GM19467 (cell line): ENCODE measurements around the gene TYMS.
"Not testable (repeated sequence)": the region's sequence is repeated elsewhere in the genome, so short reads cannot be mapped to it uniquely, and the experiment has no call there.

Experiments used
- ATAC-seq: cut with Tn5 transposase; IDR thresholded peaks from one replicate; pipeline ENCODE4 v1.9.1; 2021; ENCODE audit warnings: mild to moderate bottlenecking, moderate library complexity; ENCODE audit not compliant: unreplicated experiment

The TYMS gene

DNA sequence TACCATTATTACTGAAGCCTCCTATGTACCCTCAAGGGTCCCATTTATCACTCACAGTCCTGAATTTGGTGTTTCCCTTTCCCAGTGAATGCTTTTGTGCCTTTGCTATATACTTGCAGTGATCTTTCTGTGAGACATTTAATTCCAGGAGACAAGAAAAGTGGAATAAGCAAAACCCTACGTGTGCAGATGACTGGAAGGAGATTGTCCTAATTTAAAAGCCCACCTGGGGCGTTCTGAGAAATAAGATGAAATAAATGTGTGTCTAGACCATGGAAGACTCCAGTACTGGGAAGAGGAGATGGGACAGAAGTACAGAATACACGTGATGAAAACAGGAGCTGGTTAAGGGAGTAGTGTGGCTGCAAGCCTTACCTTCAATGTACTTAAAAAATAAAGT lies 19.3 kb downstream of the TYMS start:
- ATAC-seq = no peak

DNA sequence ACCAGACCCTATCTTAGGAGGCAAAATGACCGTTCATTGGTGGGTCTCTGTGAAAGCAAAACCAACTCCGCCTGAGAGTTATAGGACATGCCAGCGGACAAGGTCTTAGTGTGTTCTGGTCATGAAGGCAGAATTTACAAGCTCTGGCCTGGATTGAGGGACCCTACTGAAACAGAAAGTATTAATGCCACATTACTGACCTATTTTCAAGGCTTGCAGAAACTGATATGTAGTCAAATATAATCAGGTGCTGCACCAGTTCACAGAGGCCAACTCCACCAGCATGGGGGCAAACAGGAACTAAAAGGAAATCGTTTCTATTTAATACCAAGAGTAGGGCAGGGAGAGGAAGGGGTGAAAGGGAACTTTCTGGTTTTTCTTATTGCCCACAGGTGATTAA lies 19.7 kb downstream of the TYMS start:
- ATAC-seq = no peak

DNA sequence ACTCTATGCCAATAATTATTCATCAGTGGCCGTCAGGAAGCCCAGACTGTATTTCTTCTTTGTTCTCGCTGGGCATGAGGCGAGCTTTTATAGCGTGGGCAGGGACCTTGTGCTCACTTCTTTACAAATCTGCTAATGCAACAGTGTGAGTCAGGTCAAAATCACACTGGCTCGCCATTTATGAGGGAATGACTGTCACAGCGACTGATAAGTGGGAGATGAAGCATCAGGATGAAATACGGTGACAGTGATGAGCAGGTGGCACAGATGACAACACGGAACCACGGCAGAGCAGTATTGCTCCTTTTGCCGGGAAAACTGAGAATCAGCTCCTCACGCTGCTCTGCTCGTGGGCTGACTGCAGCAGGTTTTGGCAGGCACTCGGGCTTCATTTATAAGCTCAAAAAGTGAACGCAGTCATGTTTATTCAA lies 20.5 kb downstream of the TYMS start:
- no peak for ATAC-seq

DNA sequence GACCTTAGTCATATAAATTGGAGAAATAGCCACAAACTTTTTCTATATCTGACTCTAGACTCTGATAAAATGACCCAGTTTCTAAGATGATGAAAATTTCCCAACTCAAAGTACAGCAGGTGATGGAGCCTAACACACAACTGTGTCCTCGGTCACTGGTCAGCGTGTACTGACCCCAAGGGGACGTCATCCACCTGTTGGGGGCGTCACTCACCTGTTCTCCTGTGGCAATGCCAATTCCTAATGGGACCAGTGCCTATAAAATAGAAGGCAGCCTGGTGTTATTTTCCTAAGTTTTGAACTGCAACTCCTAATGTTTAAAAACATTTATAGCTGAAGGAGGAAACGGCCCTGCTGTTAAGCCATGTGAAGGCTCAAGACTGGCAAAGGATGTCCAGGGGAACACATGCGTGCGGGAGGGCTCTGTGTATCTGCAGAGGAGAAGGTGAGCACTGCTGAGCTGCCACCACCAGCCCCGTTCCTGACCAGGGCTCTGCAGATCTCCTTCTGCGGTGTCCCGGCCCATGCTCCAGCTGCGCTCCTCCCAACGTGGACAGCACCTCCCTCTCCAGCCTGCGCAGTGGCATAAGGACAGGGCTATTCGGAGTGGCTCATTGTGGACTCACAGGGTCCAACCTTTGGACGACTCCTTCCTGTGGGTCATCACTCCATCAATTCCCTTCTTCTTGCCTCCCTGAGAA lies 21.2 kb downstream of the TYMS start:
- no peak for ATAC-seq

DNA sequence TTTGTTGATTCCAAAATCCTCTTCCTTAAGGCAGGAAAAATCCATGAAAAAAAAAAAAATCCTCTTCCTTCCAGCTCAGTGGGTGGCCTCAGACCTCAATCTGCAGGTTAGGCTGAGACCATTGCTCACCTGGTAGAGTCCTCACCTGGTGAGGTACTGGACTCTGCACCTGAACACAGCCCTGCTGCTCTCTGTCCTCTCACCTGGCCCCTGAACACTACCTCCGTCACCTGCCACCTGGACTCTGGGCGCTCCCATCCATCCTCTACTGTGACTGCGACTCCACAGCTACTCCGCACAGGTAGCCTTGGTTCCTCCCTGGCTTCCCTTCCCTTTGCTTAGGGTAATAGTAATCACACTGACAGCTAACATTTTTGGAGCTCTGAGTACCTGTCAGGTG lies 22.1 kb downstream of the TYMS start:
- ATAC-seq = no peak

DNA sequence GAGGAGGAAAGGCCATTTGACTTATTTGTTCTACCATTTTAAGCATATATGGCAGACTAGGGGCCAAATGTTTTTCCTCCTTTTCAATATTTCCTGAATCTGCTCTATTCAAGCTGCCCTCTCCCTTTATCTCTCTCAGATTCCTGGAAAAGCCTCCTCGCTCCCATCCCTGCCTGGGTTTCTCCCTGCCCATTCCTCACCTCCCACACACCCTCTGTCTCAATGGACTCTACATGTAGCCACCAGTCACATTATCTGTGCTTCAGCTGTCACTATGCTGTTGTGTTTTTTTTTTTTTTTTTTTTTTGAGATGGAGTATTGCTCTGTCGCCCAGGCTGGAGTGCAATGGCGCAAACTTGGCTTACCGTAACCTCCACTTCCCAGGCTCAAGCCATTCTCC lies 22.9 kb downstream of the TYMS start:
- ATAC-seq = no peak

DNA sequence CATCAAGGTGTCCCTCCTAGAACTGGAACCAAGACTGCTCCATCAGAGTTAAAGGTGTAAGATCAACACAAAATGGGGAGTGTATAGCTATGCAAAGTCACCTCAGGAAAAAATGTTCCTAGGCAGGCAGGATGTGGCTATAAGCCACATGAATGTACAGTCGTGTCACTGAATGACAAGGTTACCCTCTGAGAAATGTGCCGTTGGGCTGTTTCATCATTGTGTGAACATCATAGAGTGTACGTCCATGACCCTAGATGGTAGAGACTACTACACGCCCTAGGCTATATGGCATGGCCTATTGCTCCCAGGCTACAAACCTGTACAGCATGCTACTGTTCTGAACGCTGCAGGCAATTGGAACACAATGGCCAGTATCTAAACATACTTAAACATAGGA lies 24.5 kb downstream of the TYMS start:
- no peak for ATAC-seq

DNA sequence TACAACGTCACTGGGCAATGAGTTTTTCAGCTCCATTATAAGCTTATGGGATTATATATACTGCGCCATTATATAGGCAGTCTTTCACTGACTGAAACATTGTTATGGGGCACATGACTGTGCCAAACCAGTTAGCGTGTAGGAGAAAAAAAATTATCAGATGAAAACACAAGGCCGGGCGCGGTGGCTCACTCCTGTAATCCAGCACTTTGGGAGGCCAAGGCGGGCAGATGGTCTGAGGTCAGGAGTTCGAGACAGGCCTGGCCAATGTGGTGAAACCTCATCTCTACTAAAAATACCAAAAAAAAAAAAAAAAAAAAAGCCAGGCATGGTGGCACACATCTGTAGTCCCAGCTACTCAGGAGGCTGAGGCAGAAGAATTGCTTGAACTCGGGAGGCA lies 25.0 kb downstream of the TYMS start:
- not testable (repeated sequence) for ATAC-seq

DNA sequence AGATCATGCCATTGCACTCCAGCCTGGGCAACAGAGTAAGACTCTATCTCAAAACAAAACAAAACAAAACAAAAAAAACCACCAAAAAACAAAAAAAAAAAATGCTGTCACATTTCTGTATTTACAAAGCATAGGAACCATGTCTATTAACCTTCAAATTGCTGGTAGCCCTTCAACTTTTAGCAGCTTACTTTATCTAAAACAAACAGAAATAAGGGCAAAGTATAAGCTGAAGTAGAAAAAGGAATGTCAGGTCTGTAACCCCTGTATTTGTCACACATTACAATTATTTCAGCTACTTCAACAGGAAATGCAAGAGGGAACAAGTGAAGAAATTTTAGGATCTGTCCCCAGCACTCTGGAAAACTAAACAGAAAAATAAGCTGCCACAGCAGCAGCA lies 25.4 kb downstream of the TYMS start:
- ATAC-seq = no peak

DNA sequence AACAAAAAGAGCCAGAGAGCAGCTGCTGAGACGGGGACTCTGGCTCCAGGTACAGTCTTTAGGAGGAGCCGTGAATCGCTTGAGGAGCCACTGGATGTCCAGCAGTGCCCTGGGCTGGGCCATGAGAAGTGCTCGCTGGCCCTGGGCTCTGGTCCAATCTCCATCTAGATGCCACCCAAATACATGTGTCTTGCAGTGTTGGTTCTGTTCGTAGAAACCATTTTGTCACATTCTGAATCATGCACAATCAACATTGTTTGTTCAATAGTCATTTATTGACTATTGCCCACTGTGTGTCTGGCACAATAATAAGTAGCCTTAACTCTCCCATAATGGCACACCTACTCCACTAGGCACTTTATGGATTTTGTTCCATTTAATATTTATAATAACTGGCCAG lies 26.1 kb downstream of the TYMS start:
- ATAC-seq = no peak

DNA sequence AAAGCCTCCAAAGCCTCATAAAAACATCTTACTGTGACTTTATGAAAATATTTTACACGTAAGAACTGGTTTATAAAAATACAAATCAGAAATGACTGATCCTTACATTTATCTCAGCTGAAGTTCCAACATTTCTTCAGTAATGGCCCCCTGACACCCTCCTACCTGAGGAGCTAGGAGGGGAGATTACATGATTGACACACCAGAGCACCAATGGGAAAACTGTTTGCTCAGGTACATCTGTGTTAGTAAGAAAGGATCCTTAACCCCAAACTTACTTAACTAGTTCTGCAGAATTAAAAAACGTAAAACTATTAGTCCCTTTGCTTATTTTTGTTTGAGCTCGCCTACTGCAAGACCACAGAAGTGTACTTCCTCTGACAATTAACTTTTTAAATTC lies 28.0 kb downstream of the TYMS start:
- no peak for ATAC-seq

DNA sequence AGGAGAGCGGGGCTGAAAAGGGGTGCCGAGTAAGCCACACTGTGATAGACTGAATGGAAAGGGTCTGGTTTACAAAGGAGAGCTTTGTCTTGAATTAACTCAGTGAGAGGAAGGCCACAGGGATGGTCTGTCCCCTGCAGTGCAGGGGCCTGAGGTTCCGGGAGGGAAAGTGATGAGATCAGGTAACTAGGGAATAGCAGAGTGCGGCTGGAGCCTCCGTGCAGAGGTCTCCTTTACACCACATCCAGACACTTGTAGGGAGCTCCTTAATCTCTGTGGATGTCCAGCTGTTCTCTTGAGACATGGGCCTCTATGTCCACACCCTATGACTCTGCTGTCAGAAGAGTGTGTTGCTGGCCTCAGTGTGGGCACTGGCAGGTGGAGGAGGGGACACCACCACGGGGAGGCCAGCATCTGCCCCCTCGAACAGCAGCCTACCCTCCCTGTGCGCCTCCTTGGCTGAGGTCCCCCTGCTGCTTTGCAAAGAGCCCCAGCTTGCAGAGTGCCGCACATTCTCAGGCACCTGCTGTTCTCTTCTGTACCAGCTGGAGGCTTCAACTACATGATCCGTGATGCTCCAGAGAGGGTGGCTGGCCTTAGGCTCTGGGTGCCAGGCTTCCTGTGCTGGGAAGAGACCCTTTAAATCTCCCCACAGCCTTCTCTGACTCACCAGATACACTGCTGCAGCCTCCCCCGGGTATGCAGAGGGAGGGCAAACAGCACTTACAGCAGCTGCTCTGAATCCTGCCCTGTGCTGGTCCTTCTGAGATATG lies 29.1 kb downstream of the TYMS start:
- no peak for ATAC-seq

DNA sequence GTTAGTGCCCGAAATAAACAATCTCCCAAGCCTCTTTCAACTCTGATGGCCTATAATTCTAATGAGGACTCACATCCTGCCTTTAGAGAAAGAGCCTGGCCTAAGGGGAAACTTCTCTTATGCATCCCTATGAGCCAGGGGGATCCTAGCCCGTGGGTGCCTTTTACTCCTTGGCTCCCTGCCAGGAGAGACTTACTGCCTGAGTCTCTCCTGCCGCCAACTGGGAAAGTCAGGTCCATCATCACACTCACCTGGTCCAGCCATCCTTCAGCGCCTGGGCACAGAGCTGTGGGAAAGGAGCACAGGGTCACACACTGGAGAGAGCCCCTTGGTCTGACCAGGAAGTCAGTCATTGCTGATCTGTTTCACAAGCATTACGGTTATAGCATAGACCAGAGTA lies 30.9 kb downstream of the TYMS start:
- ATAC-seq = no peak

DNA sequence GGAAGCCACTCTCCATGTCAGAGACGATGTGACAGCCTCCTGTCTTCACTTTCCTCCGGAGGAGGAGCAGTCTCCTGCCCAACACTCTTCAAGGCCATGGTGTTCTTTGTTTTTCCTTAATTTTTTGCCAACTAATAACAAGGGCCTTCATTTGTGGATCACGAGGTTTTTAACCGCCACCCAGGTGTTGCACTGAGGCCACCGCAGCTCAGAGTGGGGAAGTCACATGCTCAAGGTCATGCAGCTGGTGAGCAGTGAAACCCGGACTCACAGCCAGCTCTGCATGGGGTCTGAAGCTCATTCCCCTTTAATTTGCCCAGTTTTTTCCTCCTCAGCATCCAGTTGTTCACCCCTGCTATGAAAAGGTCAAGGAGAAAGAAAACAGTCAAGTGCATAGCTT lies 35.4 kb downstream of the TYMS start:
- no peak for ATAC-seq

DNA sequence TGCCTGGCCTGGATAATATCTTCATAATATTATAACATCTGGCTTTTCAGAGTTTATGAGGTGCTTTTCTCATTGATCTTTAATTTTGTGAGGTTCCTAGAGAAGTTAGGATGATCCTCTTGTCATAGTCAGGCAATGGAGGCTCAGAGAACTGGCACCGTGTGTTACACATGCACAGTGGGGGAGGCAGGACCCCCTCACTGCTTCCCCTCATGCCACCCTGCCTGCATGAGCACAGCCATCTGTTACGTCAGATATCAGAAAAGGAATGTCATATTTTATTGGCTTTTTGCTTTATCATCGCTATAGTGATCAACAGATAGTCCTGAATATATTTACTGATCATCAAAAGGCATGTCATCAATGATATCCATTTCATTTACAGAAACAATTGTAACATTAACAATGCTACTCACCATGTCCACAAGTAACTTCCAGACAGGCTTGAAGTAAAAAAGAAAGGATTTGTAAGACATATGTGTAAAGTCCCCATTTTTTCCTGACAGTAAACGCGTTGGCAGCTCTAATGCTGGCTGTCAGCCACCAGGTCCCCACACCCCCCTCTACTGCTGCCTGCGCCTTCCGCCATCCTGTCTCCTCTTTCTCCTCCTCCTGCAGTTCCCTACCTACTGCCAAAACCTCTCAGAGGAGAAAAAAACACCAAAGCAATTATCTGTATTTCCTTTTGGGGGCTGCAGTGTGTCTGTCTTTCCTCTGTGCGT lies 36.2 kb downstream of the TYMS start:
- ATAC-seq = no peak

DNA sequence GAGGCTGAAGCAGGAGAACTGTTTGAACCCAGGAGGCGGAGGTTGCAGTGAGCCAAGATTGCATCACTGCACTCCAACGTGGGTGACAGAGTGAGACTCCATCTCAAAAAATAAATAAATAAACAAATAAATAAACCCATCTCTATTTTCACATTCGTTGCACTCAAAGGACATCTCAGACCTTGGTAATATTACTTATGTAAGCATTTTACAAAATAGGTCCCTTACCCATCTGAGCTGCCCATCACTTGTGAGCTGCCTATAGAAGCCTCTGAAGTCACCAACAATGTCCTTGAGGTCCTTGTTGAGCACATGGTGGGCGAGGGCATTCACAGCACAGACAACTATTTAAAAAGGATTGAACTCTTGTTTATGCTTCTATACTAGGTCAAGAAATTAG lies 39.6 kb downstream of the TYMS start:
- ATAC-seq = no peak

DNA sequence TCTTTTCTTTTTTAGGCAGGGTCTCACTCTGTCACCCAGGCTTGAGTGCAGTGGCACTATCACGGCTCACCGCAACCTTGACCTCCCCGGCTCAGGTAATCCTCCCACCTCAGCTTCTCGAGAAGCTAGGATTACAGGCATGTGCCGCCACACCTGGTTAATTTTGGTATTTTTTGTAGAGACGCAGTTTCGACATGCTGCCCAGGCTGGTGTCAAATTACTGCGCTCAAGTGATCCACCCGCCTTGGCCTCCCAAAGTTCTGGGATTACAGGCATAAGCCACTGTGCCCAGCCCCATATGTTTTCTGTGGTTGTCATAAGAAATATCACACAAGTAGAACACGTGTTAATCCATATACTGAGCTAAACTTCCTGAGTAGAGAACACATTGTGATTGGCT lies 40.3 kb downstream of the TYMS start:
- no peak for ATAC-seq

DNA sequence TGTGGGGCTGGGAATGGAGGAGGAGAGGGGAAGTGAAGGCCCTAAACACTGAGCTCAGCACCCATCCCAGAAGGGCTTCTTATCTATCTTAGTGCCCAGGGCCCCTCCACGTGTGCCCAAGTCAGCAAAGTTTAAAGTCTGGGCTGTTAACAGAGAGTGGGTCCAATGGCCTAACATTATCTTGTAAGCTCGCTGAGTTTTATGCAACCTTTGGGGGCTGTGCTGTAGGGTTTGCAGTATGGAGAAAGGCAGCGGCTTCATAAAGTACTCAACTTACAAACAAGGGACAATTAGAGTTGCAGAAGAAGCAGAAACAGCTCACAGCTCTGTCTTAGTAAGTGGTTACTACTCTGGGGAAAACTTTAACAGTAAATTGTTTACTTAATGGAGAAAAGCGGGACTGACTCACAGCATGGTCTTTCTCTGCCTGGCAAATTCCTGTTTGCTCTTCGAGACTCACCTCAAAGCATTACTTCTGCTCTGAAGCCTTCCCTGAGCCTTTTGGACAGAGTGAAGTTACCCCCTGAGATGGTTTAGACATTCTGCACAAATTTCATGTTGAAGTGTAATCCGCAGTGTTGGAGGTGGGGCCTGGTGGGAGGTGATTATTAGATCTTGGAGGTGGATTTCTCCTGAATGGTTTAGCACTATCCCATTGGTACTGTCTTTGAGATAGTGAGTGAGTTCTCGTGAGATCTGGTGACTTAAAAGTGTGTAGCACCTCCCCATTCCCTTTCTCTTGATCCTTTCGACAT lies 45.9 kb downstream of the TYMS start:
- no peak for ATAC-seq

DNA sequence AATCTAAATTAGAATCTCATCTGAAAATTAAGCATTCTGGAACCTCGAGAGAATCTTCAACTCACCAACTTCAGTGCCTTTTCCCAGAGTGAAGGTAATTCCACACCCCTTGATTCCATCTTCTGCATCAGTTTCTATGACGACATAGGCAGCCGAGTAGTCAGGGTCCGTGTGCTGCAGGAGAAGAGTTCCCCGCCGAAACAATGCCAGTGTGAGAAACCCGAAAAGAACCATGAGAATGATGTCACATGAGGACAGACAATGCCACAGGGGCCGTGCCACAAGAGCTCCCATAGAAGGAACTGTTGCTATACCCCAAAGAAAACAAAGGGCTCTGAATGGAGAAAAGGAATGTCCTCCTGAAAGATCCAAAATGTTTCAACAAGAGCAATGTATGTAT lies 49.0 kb downstream of the TYMS start:
- ATAC-seq = no peak

DNA sequence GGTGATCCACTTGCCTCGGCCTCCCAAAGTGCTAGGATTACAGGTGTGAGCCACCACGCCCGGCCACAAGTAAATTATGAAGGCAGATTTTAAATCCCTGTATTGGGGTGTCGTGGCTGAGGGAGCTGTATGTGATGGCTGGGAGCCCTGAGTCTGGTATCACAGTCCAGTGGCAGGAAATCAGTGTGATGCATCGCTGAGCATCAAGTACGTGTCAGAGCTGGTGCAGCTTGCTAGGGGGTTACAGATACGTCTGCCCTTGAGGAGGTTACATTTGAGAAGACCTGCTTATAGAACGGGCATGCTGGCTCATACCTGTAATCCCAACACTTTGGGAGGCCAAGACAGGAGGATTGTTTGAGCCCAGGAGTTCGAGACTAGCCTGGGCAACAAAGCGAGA lies 50.6 kb downstream of the TYMS start:
- no peak for ATAC-seq

DNA sequence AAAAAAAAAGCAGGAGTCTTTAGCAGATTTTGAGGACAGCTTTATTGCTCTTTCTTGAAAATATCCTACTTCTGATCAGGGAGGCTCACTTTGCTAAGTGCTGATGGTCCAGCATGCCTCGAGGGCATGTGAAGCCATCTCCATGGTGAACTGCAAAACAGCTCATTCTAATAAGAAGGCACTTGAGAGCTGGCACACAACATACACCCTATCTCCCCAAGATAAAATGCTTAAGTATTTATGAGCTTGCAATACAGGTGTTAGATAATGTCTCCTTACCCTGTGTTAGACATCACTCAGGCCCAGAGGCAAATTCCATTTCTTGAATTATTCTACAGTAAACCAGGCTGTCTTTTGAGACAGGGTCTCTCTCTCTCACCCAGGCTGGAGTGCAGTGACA lies 52.3 kb downstream of the TYMS start:
- ATAC-seq = no peak
